ENCODE data around the gene DOK5. TPM values are rescaled to one million over a fixed set of nuclear protein-coding genes. Genes with fewer than 3 reads are reported as not detected.

The DOK5 gene
- total and polyA plus RNA-seq, 2 donors (not counting 3 experiments of a cell fraction or from before 2014, with no cell fraction given) = 3.5 to 14.2 TPM

DNA sequence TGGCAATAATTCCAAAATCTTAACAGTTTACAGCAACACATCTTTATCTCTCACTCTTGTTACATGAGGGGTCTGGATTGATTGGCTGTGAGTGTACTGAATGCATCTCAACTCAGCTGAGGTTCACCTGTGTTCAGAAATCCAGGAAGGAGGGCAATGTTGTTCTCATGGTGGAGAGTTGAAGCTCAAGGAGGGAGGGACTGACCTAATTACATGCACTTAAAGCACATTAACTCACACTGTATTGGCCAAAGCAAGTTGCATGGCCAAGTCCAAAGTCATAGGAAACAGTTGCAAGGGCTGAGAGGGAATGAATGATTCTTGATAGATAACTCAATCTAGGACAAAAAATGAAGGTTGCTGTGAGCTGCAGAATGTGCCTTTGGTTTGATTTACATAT lies 102.2 kb downstream of the DOK5 start:
- no TSS peak for BruUV-seq (replicated peaks)
- FAIRE-seq = peak; percentile 42
- DNase-seq (ENCODE audit: low read depth, low spot score) = no peak
- ChIA-PET CTCF (no interaction called here), POLR2A (no interaction called here)
- Histone ChIP-seq H3K9me1 (replicated peaks; ENCODE audit: control insufficient read depth, extremely low read depth, insufficient read depth, low read length) (no peaks in the 10 kb centered on the region), H3K4me1 (ENCODE audit: control insufficient read depth, extremely low read depth, insufficient read depth, low read length) (no peaks in the 10 kb centered on the region), H3K36me3 (ENCODE audit: control insufficient read depth in 2 of 2, extremely low read depth in 1 of 2, insufficient read depth in 2 of 2, low read length in 2 of 2) (no peaks in the 10 kb centered on the region), H3K4me2 (ENCODE audit: insufficient read depth, low read length) (no peak overlapping the region), H2AFZ (ENCODE audit: low read depth, low read length) (no peak overlapping the region), H4K20me1 (replicated peaks; ENCODE audit: control insufficient read depth, extremely low read depth, insufficient read depth, low read length) (no peaks in the 10 kb centered on the region), H3K79me2 (ENCODE audit: control insufficient read depth, insufficient read depth, low read length) (no peaks in the 10 kb centered on the region), H3K9ac (replicated peaks; ENCODE audit: extremely low read depth, insufficient read depth, low read length) (no peak overlapping the region), H3K27me3 (ENCODE audit: control insufficient read depth in 2 of 2, insufficient read depth in 2 of 2, low read length in 2 of 2) (no peaks in the 10 kb centered on the region), H3K4me3 (replicated peaks in 1 of 3; ENCODE audit: insufficient read depth in 1 of 3, low read depth in 1 of 3, low read length in 3 of 3) (no peak overlapping the region), H3K27ac (ENCODE audit: insufficient read depth, low read depth, low read length) (no peak overlapping the region), H3K9me3 (replicated peaks; ENCODE audit: control insufficient read depth, insufficient read depth, low read length) (no peaks in the 10 kb centered on the region)
- intact Hi-C loops (cut with micrococcal nuclease) (no loop called here), dilution Hi-C loops (cut with MboI; ENCODE audit: extremely low pct_ligation_motif_present, low sequenced_read_pairs) (no loop called here)
- TF ChIP-seq, protein P1, sequence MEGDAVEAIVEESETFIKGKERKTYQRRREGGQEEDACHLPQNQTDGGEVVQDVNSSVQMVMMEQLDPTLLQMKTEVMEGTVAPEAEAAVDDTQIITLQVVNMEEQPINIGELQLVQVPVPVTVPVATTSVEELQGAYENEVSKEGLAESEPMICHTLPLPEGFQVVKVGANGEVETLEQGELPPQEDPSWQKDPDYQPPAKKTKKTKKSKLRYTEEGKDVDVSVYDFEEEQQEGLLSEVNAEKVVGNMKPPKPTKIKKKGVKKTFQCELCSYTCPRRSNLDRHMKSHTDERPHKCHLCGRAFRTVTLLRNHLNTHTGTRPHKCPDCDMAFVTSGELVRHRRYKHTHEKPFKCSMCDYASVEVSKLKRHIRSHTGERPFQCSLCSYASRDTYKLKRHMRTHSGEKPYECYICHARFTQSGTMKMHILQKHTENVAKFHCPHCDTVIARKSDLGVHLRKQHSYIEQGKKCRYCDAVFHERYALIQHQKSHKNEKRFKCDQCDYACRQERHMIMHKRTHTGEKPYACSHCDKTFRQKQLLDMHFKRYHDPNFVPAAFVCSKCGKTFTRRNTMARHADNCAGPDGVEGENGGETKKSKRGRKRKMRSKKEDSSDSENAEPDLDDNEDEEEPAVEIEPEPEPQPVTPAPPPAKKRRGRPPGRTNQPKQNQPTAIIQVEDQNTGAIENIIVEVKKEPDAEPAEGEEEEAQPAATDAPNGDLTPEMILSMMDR (IDR thresholded peaks at IDR 0.05; ENCODE audit: extremely low read depth in 1 of 2, insufficient read depth in 1 of 2, low read depth in 1 of 2, low read length in 2 of 2) = no peak
- no peak for TF ChIP-seq EZH2 (IDR thresholded peaks at IDR 0.05; ENCODE audit: borderline replicate concordance, low read depth, low read length, severe bottlenecking)
- TF ChIP-seq POLR2AphosphoS5 (IDR thresholded peaks at IDR 0.05; ENCODE audit: insufficient read depth, low read depth, low read length) = no peak

- dilution Hi-C loops (cut with MboI; ENCODE audit: extremely low pct_ligation_motif_present, low sequenced_read_pairs) (no loop called here), intact Hi-C loops (cut with micrococcal nuclease) (no loop called here)
- peak; percentile 5 for TF ChIP-seq FOS (IDR thresholded peaks at IDR 0.05; ENCODE audit: borderline replicate concordance, insufficient read depth, low read length)
- TF ChIP-seq POLR2AphosphoS5 (IDR thresholded peaks at IDR 0.05; ENCODE audit: insufficient read depth, low read depth, low read length) = no peak
- H3K9me3 ChIP-seq (replicated peaks; ENCODE audit: control insufficient read depth, insufficient read depth, low read length) = no peaks in the 10 kb centered on the region
- H3K36me3 ChIP-seq (ENCODE audit: control insufficient read depth in 2 of 2, extremely low read depth in 1 of 2, insufficient read depth in 2 of 2, low read length in 2 of 2) = no peaks in the 10 kb centered on the region
- no peak overlapping the region for H3K4me3 ChIP-seq (replicated peaks in 1 of 3; ENCODE audit: insufficient read depth in 1 of 3, low read depth in 1 of 3, low read length in 3 of 3)
- H4K20me1 ChIP-seq (replicated peaks; ENCODE audit: control insufficient read depth, extremely low read depth, insufficient read depth, low read length) = no peaks in the 10 kb centered on the region
- POLR2A ChIA-PET = no interaction called here
- no TSS peak for BruUV-seq (replicated peaks)
- H3K27ac ChIP-seq (ENCODE audit: insufficient read depth, low read depth, low read length) = no peak overlapping the region
- no peak overlapping the region for H3K9ac ChIP-seq (replicated peaks; ENCODE audit: extremely low read depth, insufficient read depth, low read length)
- H3K9me1 ChIP-seq (replicated peaks; ENCODE audit: control insufficient read depth, extremely low read depth, insufficient read depth, low read length) = no peaks in the 10 kb centered on the region
- no peaks in the 10 kb centered on the region for H3K79me2 ChIP-seq (ENCODE audit: control insufficient read depth, insufficient read depth, low read length)
- FAIRE-seq (no peak), DNase-seq (ENCODE audit: low read depth, low spot score) (peak; percentile 14)
- H3K4me2 ChIP-seq (ENCODE audit: insufficient read depth, low read length) = peak overlapping the region; percentile 31
- H3K4me1 ChIP-seq (ENCODE audit: control insufficient read depth, extremely low read depth, insufficient read depth, low read length) = peaks cover 7% of the 10 kb centered on the region
- H3K27me3 ChIP-seq (ENCODE audit: control insufficient read depth in 2 of 2, insufficient read depth in 2 of 2, low read length in 2 of 2) = no peaks in the 10 kb centered on the region
- CTCF ChIA-PET = no interaction called here
- H2AFZ ChIP-seq (ENCODE audit: low read depth, low read length) = peak overlapping the region; percentile 24
These were observed 109.8 kb downstream of the DOK5 start for GRCh38 chr20:54585217-54585616.
